ENCODE measurements around the gene EBPL.
"Not testable (repeated sequence)": the region's sequence is repeated elsewhere in the genome, so short reads cannot be mapped to it uniquely, and the experiment has no call there.

The EBPL gene

DNA sequence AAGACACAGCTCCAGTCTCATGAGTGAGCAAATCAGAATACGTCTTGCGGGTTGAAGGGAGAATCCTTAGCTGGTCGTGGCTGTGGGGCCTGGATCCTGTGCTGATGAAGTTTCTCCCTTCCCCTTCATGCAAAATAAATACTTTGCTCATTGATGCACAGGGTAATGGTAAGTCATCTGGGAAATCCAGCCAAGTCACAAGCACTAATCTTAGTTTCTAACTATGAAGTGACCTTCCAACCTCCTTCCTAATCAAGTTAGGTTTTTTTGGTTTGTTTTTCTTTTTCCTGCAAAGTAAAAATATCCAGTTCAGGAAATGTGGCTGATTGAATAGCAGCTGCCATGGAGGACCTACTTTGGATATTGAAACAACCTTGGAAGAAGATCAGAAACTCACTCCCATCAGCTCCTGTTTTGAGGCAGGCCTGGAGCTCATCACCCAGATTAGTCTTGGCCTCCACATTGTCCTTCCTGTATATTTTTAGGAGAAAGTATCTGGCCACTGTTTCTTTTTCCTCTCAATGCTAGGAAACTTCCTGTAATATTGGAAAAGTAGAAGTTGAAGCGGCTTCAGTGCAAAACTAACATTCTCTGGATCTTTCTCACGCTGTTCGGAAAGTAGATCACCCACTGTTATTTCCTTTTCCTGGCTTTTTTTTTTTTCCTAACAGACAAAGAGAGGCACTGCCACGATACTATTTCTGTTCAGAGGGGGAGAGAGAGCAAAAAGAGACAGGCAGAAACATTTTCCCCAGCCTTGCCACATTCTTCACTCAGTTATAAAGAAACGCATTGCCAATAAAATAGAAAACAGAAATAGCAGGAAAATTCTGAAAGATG is 75.2 kb downstream of the EBPL start:
- in situ Hi-C loops (cut with MboI; ENCODE audit: low pct_unique_long_range_greater_than_20kb, low sequenced_read_pairs), result loop anchor here (25.0 kb wide), 1 partner anchor 304 kb away; no protein-coding TSS in a partner anchor

DNA sequence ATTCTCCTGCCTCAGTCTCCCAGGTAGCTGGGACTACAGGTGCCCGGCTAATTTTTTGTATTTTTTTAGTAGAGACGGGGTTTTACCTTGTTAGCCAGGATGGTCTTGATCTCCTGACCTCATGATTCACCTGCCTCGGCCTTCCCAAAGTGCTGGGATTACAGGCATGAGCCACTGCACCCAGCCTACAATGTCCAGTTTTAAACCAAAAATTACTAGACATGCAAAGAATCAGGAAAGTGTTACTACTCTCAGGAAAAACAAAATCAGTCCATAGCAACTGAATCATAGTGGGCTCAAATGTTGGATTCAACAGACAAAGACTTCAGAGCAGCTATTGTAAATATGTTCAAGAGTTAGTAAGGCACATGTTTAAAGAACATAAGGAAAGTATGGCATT is 79.2 kb downstream of the EBPL start:
- in situ Hi-C loops (cut with MboI; ENCODE audit: low pct_unique_long_range_greater_than_20kb, low sequenced_read_pairs), result loop anchor here (25.0 kb wide), 1 partner anchor 300 kb away; no protein-coding TSS in a partner anchor
- not testable (repeated sequence) for DNase-seq

More for the DNA sequence above, 75.2 kb downstream of the EBPL start:
- DNase-seq, result no peak
